GM23338 (cell line): Measurements from ENCODE around the gene HDAC1. TPM values are rescaled to one million over a fixed set of nuclear protein-coding genes. Genes with fewer than 3 reads are reported as not detected.

ENCODE experiments used
- ATAC-seq: fragments of 200-7000 bp; cut with Tn5 transposase; 3 replicates; pipeline ENCODE4 v1.9.1; 2020
- DNase-seq: peaks from one replicate; pipeline ENCODE4 v3.0.0-alpha.2; 2015; ENCODE audit warnings: low spot score
- H2AFZ ChIP-seq: fragments of 200-600 bp; sonication (generic); 2 replicates; pipeline ENCODE4 v1.8.0; 2016; ENCODE audit warnings: antibody characterized with exemption, mild to moderate bottlenecking, moderate library complexity
- H3F3A ChIP-seq: fragments of 200-600 bp; sonication (generic); replicated peaks from 2 replicates; pipeline ENCODE4 v1.8.0; 2017; ENCODE audit warnings: antibody characterized with exemption, mixed run types, low read depth
- H3K27ac ChIP-seq: fragments of 200-600 bp; sonication (generic); 2 replicates; pipeline ENCODE4 v1.6.1; 2016; ENCODE audit warnings: low read depth
- H3K27me3 ChIP-seq: fragments of 200-600 bp; sonication (generic); 2 replicates; pipeline ENCODE4 v1.8.0; 2016; ENCODE audit warnings: mild to moderate bottlenecking, mixed run types, moderate library complexity; ENCODE audit not compliant: insufficient read depth
- H3K36me3 ChIP-seq: fragments of 200-600 bp; sonication (generic); 2 replicates; pipeline ENCODE4 v1.8.0; 2016; ENCODE audit warnings: mild to moderate bottlenecking; ENCODE audit not compliant: insufficient read depth
- H3K4me1 ChIP-seq: fragments of 200-600 bp; sonication (generic); 2 replicates; pipeline ENCODE4 v1.8.0; 2016; ENCODE audit warnings: mild to moderate bottlenecking, moderate library complexity; ENCODE audit not compliant: insufficient read depth
- H3K4me2 ChIP-seq: fragments of 200-600 bp; sonication (generic); 2 replicates; pipeline ENCODE4 v1.7.1; 2017; ENCODE audit warnings: mixed run types
- H3K4me3 ChIP-seq: fragments of 200-600 bp; sonication (generic); 2 replicates; pipeline ENCODE4 v1.6.1; 2016; ENCODE audit warnings: mixed run types
- H3K79me2 ChIP-seq: fragments of 200-600 bp; sonication (generic); replicated peaks from 2 replicates; pipeline ENCODE4 v1.8.0; 2017; ENCODE audit warnings: mild to moderate bottlenecking; ENCODE audit not compliant: insufficient read depth
- H3K9me2 ChIP-seq: fragments of 200-600 bp; sonication (generic); 2 replicates; pipeline ENCODE4 v1.8.0; 2017; ENCODE audit not compliant: insufficient read depth
- H4K20me1 ChIP-seq: fragments of 200-600 bp; sonication (generic); replicated peaks from 2 replicates; pipeline ENCODE4 v1.8.0; 2017; ENCODE audit warnings: mild to moderate bottlenecking; ENCODE audit not compliant: insufficient read depth
- H3K27ac Mint-ChIP-seq: 2 replicates; pipeline ENCODE4 v1.8.0; 2020; ENCODE audit warnings: inconsistent platforms, mild to moderate bottlenecking, moderate library complexity, mixed read lengths
- H3K27me3 Mint-ChIP-seq: 3 replicates; pipeline ENCODE4 v1.8.0; 2022; ENCODE audit warnings: low read depth, mild to moderate bottlenecking, moderate library complexity, mixed read lengths, inconsistent platforms; ENCODE audit not compliant: insufficient read depth, poor library complexity
- H3K36me3 Mint-ChIP-seq: 3 replicates; pipeline ENCODE4 v1.8.0; 2021; ENCODE audit warnings: low read depth, mild to moderate bottlenecking, inconsistent platforms, moderate library complexity, mixed read lengths
- H3K4me1 Mint-ChIP-seq: 3 replicates; pipeline ENCODE4 v1.8.0; 2020; ENCODE audit warnings: mild to moderate bottlenecking, inconsistent platforms, mixed read lengths
- H3K4me3 Mint-ChIP-seq: 3 replicates; pipeline ENCODE4 v1.8.0; 2021; ENCODE audit warnings: moderate library complexity, mild to moderate bottlenecking, inconsistent platforms, mixed read lengths
- H3K9me3 Mint-ChIP-seq: 3 replicates; pipeline ENCODE4 v1.8.0; 2020; ENCODE audit warnings: moderate library complexity, mild to moderate bottlenecking, inconsistent platforms, mixed read lengths
- CREB1 ChIP-seq: fragments of 250-450 bp; sonication (Bioruptor Pico); IDR thresholded peaks from 2 replicates; pipeline ENCODE4 v1.5.0; 2020; ENCODE audit warnings: low read depth, mild to moderate bottlenecking, moderate library complexity
- EZH2 ChIP-seq: fragments of 200-600 bp; sonication (generic); IDR thresholded peaks from one replicate; pipeline ENCODE4 v1.8.0; 2017; ENCODE audit warnings: antibody characterized with exemption, mild to moderate bottlenecking, low read depth; ENCODE audit not compliant: unreplicated experiment
- EZH2phosphoT487 ChIP-seq: fragments of 200-600 bp; sonication (generic); IDR thresholded peaks from one replicate; pipeline ENCODE4 v1.8.1; 2018; ENCODE audit warnings: antibody characterized with exemption; ENCODE audit not compliant: unreplicated experiment
- JUNB ChIP-seq: IDR thresholded peaks from one replicate; pipeline ENCODE4 v1.6.1; 2016; ENCODE audit warnings: antibody characterized with exemption; ENCODE audit not compliant: unreplicated experiment
- NANOG ChIP-seq: IDR thresholded peaks from 2 replicates; pipeline ENCODE4 v1.6.1; 2016; ENCODE audit warnings: antibody characterized with exemption, borderline replicate concordance
- POLR2AphosphoS5 ChIP-seq: IDR thresholded peaks from 2 replicates; pipeline ENCODE4 v1.6.1; 2016; ENCODE audit warnings: antibody characterized with exemption, low read depth
- STAT1 ChIP-seq: IDR thresholded peaks from one replicate; pipeline ENCODE4 v1.6.1; 2016; ENCODE audit warnings: antibody characterized with exemption; ENCODE audit not compliant: unreplicated experiment
- ZNF114 ChIP-seq: fragments of 250-450 bp; sonication (Bioruptor Pico); IDR thresholded peaks from 2 replicates; pipeline ENCODE4 v1.5.0; 2020; ENCODE audit warnings: mild to moderate bottlenecking, moderate library complexity
- ZNF331 ChIP-seq: fragments of 250-450 bp; sonication (Bioruptor Pico); IDR thresholded peaks from 2 replicates; pipeline ENCODE4 v1.5.0; 2020; ENCODE audit warnings: low read depth, mild to moderate bottlenecking, moderate library complexity
- polyA plus RNA-seq: library from polyadenylated mRNA; unstranded; fragments of >200 nt; fragmentation: Nextera tagmentation; extraction: Ambion mirVana; gene quantifications from 2 replicates; pipeline ENCODE4 v1.2.1, GENCODE V29; 2016
- total RNA-seq: library from RNA; depleted of rRNA; stranded (reverse); fragments of >200 nt; shearing (Covaris generic); gene quantifications from 2 replicates; pipeline ENCODE4 v1.2.3, GENCODE V29; 2014
- TF ChIP-seq, protein P1 (sequence below): IDR thresholded peaks from one replicate; pipeline ENCODE4 v1.6.1; 2018; ENCODE audit warnings: antibody characterized with exemption; ENCODE audit not compliant: unreplicated experiment
- TF ChIP-seq, protein P2 (sequence below), 2 experiments: fragments of 200-600 bp in 1 of 2; sonication (generic) in 1 of 2; conservative IDR thresholded peaks; 2 replicates each; pipeline versions ENCODE4 v1.5.1 to v1.6.1; 2016 to 2017; ENCODE audit warnings: antibody characterized with exemption in 2 of 2, low read depth in 2 of 2, mild to moderate bottlenecking in 2 of 2, moderate library complexity in 1 of 2
- TF ChIP-seq, protein P3 (sequence below): fragments of 250-450 bp; sonication (Bioruptor Pico); IDR thresholded peaks from 2 replicates; pipeline ENCODE4 v1.5.0; 2020; ENCODE audit warnings: mild to moderate bottlenecking, moderate library complexity
- TF ChIP-seq, protein P4 (sequence below): IDR thresholded peaks from 2 replicates; pipeline ENCODE4 v1.6.1; 2016; ENCODE audit warnings: antibody characterized with exemption

The HDAC1 gene
- total and polyA plus RNA-seq, 2 experiments from 2014 or later = 82.6 to 104 TPM

DNA sequence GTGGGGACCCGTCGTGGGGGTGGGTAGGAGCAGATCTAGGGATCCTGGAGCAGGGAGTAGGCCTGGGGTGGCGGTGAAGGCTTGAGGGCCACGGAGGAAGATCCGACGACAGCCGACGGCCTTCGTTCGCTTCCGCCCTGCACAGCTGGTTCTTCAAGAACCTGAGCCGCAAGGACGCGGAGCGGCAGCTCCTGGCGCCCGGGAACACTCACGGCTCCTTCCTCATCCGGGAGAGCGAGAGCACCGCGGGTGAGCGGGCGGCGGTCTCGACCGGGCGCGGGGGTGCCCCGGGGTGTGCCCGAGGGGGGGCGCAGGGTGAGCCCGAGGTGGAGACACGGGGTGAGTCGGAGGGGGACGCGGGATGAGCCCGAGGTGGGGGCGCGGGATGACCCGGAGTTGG lies 16.5 kb upstream of the HDAC1 start:
- Mint-ChIP-seq H3K27ac (peak overlapping the region; percentile 94; the same call in 1 of the 2 replicates), H3K4me3 (peak overlapping the region; percentile 72), H3K27me3 (peaks cover 12% of the 10 kb centered on the region), H3K36me3 (peaks cover 36% of the 10 kb centered on the region), H3K9me3 (no peaks in the 10 kb centered on the region), H3K4me1 (peaks cover 39% of the 10 kb centered on the region)
- TF ChIP-seq ZNF114 (CRISPR knock-in tag) (no peak), POLR2AphosphoS5 (no peak), EZH2 (no peak), EZH2phosphoT487 (no peak), JUNB (no peak), NANOG (no peak), CREB1 (CRISPR knock-in tag) (no peak), ZNF331 (CRISPR knock-in tag) (no peak), STAT1 (no peak)
- TF ChIP-seq, protein P1, sequence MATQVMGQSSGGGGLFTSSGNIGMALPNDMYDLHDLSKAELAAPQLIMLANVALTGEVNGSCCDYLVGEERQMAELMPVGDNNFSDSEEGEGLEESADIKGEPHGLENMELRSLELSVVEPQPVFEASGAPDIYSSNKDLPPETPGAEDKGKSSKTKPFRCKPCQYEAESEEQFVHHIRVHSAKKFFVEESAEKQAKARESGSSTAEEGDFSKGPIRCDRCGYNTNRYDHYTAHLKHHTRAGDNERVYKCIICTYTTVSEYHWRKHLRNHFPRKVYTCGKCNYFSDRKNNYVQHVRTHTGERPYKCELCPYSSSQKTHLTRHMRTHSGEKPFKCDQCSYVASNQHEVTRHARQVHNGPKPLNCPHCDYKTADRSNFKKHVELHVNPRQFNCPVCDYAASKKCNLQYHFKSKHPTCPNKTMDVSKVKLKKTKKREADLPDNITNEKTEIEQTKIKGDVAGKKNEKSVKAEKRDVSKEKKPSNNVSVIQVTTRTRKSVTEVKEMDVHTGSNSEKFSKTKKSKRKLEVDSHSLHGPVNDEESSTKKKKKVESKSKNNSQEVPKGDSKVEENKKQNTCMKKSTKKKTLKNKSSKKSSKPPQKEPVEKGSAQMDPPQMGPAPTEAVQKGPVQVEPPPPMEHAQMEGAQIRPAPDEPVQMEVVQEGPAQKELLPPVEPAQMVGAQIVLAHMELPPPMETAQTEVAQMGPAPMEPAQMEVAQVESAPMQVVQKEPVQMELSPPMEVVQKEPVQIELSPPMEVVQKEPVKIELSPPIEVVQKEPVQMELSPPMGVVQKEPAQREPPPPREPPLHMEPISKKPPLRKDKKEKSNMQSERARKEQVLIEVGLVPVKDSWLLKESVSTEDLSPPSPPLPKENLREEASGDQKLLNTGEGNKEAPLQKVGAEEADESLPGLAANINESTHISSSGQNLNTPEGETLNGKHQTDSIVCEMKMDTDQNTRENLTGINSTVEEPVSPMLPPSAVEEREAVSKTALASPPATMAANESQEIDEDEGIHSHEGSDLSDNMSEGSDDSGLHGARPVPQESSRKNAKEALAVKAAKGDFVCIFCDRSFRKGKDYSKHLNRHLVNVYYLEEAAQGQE = no peak
- TF ChIP-seq, protein P2, sequence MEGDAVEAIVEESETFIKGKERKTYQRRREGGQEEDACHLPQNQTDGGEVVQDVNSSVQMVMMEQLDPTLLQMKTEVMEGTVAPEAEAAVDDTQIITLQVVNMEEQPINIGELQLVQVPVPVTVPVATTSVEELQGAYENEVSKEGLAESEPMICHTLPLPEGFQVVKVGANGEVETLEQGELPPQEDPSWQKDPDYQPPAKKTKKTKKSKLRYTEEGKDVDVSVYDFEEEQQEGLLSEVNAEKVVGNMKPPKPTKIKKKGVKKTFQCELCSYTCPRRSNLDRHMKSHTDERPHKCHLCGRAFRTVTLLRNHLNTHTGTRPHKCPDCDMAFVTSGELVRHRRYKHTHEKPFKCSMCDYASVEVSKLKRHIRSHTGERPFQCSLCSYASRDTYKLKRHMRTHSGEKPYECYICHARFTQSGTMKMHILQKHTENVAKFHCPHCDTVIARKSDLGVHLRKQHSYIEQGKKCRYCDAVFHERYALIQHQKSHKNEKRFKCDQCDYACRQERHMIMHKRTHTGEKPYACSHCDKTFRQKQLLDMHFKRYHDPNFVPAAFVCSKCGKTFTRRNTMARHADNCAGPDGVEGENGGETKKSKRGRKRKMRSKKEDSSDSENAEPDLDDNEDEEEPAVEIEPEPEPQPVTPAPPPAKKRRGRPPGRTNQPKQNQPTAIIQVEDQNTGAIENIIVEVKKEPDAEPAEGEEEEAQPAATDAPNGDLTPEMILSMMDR (conservative IDR thresholded peaks at IDR 0.05; ENCODE audit: low read depth in 2 of 2) = no peak
- TF ChIP-seq, protein P3, sequence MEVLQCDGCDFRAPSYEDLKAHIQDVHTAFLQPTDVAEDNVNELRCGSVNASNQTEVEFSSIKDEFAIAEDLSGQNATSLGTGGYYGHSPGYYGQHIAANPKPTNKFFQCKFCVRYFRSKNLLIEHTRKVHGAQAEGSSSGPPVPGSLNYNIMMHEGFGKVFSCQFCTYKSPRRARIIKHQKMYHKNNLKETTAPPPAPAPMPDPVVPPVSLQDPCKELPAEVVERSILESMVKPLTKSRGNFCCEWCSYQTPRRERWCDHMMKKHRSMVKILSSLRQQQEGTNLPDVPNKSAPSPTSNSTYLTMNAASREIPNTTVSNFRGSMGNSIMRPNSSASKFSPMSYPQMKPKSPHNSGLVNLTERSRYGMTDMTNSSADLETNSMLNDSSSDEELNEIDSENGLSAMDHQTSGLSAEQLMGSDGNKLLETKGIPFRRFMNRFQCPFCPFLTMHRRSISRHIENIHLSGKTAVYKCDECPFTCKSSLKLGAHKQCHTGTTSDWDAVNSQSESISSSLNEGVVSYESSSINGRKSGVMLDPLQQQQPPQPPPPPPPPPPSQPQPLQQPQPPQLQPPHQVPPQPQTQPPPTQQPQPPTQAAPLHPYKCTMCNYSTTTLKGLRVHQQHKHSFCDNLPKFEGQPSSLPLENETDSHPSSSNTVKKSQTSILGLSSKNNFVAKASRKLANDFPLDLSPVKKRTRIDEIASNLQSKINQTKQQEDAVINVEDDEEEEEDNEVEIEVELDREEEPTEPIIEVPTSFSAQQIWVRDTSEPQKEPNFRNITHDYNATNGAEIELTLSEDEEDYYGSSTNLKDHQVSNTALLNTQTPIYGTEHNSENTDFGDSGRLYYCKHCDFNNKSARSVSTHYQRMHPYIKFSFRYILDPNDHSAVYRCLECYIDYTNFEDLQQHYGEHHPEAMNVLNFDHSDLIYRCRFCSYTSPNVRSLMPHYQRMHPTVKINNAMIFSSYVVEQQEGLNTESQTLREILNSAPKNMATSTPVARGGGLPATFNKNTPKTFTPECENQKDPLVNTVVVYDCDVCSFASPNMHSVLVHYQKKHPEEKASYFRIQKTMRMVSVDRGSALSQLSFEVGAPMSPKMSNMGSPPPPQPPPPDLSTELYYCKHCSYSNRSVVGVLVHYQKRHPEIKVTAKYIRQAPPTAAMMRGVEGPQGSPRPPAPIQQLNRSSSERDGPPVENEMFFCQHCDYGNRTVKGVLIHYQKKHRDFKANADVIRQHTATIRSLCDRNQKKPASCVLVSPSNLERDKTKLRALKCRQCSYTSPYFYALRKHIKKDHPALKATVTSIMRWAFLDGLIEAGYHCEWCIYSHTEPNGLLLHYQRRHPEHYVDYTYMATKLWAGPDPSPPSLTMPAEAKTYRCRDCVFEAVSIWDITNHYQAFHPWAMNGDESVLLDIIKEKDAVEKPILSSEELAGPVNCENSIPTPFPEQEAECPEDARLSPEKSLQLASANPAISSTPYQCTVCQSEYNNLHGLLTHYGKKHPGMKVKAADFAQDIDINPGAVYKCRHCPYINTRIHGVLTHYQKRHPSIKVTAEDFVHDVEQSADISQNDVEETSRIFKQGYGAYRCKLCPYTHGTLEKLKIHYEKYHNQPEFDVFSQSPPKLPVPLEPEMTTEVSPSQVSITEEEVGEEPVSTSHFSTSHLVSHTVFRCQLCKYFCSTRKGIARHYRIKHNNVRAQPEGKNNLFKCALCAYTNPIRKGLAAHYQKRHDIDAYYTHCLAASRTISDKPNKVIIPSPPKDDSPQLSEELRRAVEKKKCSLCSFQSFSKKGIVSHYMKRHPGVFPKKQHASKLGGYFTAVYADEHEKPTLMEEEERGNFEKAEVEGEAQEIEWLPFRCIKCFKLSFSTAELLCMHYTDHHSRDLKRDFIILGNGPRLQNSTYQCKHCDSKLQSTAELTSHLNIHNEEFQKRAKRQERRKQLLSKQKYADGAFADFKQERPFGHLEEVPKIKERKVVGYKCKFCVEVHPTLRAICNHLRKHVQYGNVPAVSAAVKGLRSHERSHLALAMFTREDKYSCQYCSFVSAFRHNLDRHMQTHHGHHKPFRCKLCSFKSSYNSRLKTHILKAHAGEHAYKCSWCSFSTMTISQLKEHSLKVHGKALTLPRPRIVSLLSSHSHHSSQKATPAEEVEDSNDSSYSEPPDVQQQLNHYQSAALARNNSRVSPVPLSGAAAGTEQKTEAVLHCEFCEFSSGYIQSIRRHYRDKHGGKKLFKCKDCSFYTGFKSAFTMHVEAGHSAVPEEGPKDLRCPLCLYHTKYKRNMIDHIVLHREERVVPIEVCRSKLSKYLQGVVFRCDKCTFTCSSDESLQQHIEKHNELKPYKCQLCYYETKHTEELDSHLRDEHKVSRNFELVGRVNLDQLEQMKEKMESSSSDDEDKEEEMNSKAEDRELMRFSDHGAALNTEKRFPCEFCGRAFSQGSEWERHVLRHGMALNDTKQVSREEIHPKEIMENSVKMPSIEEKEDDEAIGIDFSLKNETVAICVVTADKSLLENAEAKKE (CRISPR knock-in tag) = no peak
- TF ChIP-seq, protein P4, sequence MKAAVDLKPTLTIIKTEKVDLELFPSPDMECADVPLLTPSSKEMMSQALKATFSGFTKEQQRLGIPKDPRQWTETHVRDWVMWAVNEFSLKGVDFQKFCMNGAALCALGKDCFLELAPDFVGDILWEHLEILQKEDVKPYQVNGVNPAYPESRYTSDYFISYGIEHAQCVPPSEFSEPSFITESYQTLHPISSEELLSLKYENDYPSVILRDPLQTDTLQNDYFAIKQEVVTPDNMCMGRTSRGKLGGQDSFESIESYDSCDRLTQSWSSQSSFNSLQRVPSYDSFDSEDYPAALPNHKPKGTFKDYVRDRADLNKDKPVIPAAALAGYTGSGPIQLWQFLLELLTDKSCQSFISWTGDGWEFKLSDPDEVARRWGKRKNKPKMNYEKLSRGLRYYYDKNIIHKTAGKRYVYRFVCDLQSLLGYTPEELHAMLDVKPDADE = no peak
- H3K9me2 ChIP-seq = 0 out of 2 replicates have a peak, but pooled peaks cover 3% of the 10 kb centered on the region
- ATAC-seq (peak; percentile 45), DNase-seq (peak; percentile 80)
- peak overlapping the region; percentile 65 for H3K4me3 ChIP-seq
- no peaks in the 10 kb centered on the region for H4K20me1 ChIP-seq
- 0 out of 2 replicates have a peak, but pooled peaks cover 5% of the 10 kb centered on the region for H3K27me3 ChIP-seq
- H3F3A ChIP-seq = peaks cover 18% of the 10 kb centered on the region
- peaks cover 6% of the 10 kb centered on the region; the same call in 1 of the 2 replicates for H3K36me3 ChIP-seq
- no peaks in the 10 kb centered on the region; the same call in 1 of the 2 replicates for H3K79me2 ChIP-seq
- peak overlapping the region; percentile 93 for H3K4me2 ChIP-seq
- peaks cover 26% of the 10 kb centered on the region for H3K4me1 ChIP-seq
- H2AFZ ChIP-seq = peak overlapping the region; percentile 83; the same call in 1 of the 2 replicates
- no peak overlapping the region; the same call in 1 of the 2 replicates for H3K27ac ChIP-seq
